Skeletal muscle tissue (tissue), 4 donors: ENCODE results near the gene CFAP298. TPM values are rescaled to one million over a fixed set of nuclear protein-coding genes. Genes with fewer than 3 reads are reported as not detected.
"Not testable (repeated sequence)": the region's sequence is repeated elsewhere in the genome, so short reads cannot be mapped to it uniquely, and the experiment has no call there.

Experiments
- H3K27ac ChIP-seq: one replicate; pipeline ENCODE4 v1.7.0; 2013; ENCODE audit warnings: mild to moderate bottlenecking, low read depth, low read length, inconsistent platforms
- H3K27me3 ChIP-seq, 3 donors: one replicate each; pipeline ENCODE4 v1.7.0; 2013; ENCODE audit warnings: low read length in 3 of 3; ENCODE audit not compliant: control insufficient read depth in 3 of 3, insufficient read depth in 3 of 3
- H3K36me3 ChIP-seq, 3 donors: one replicate each; pipeline ENCODE4 v1.7.0; 2013; ENCODE audit warnings: low read length in 3 of 3; ENCODE audit not compliant: control insufficient read depth in 3 of 3, insufficient read depth in 3 of 3
- H3K4me1 ChIP-seq, 3 donors: one replicate each; pipeline ENCODE4 v1.7.0; 2013; ENCODE audit warnings: low read length in 3 of 3, mild to moderate bottlenecking in 3 of 3; ENCODE audit not compliant: control insufficient read depth in 3 of 3, insufficient read depth in 3 of 3
- H3K4me3 ChIP-seq, 3 donors: one replicate each; pipeline ENCODE4 v1.7.0; 2013; ENCODE audit warnings: low read length in 3 of 3
- H3K9ac ChIP-seq, 3 donors: one replicate each; pipeline ENCODE4 v1.7.0; 2013; ENCODE audit warnings: low read length in 3 of 3, mild to moderate bottlenecking in 3 of 3, moderate library complexity in 2 of 3, low read depth in 1 of 3
- H3K9me3 ChIP-seq, 3 donors: one replicate each; pipeline ENCODE4 v1.7.0; 2013; ENCODE audit warnings: low read length in 3 of 3; ENCODE audit not compliant: control insufficient read depth in 3 of 3
- total RNA-seq: library from RNA; depleted of rRNA; stranded (reverse); fragments of >200 nt; gene quantifications from one replicate; pipeline ENCODE4 v1.2.3, GENCODE V29; 2014
- donor health status: Osteomylitis.

The CFAP298 gene
- total RNA-seq: 14.6 TPM

DNA sequence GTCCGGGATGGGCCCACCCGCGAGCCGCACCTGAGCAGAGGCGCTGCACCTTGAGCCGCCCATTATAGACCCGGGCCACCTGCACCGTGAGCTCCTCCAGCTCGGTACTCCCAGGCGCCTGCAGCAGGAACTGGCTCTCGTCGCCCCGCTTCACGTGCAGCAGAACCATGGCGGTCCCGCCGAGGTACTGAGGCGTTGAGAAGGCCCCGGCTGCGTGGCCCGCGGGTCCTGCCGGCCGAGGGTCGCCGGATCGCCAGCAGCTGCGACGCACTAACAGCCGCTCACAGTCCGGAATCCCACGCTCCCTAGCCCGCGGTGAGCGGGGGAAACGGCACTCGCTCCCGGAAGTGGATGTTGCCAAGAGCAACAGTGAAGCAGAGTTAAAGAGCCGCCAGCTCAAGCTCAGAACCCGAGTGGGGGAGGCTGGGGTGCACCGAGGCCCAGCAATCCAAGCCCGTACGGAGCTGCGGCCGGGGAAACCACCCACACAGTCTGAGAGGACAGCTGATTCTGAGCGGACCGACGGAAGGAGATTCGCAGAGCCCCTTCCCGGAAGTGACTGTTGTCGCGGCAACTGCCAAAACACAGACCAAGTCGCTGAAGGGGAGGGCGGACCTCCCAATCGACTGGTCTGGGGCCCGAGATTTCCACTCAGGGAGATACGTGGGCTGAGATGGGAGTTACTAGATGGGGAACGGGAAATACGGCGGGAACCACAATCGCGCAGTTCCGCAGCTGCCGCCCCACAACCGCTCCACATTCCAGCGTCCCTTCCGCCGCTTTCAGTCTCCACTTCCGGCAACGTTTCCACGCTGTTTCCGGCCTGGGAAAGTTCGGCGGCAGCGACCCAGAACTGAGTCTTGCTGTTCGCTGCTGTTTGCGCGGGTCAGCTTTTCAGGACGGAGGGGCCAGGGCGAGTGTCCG lies at the start of gene CFAP298:
Gene CFAP298, minus strand, starts transcription at position 303 of the 924 bp plus-strand sequence. Its CDS starts 134 bp downstream, at position 169.
- Histone ChIP-seq H3K4me1 (peaks cover 11 to 22% (median 12%) of the 10 kb centered on the region in 3 donors), H3K36me3 (peaks cover 11 to 15% (median 13%) of the 10 kb centered on the region in 3 donors), H3K9me3 (no peaks in the 10 kb centered on the region), H3K4me3 (peak within 1 kb of the TSS; percentile 89 to 100 (median 96)), H3K27ac (peak within 1 kb of the TSS; percentile 87), H3K9ac (peak within 1 kb of the TSS; percentile 84 to 94 (median 93)), H3K27me3 (peaks cover 0 to 5% (median 0%) of the 10 kb centered on the region in 3 donors)

GRCh38 chr21:32661026-32661782 lies 49.0 kb upstream of the CFAP298 start:
- peaks cover 24 to 53% (median 39%) of the 10 kb centered on the region in 3 donors for H3K36me3 ChIP-seq
- H3K9ac ChIP-seq: not testable (repeated sequence)

GRCh38 chr21:32658524-32658923 lies 46.3 kb upstream of the CFAP298 start:
- Histone ChIP-seq H3K4me3 (no peak overlapping the region), H3K4me1 (no peaks in the 10 kb centered on the region), H3K9ac (no peak overlapping the region), H3K36me3 (peaks cover 10 to 46% (median 27%) of the 10 kb centered on the region in 3 donors), H3K27ac (no peak overlapping the region), H3K27me3 (no peaks in the 10 kb centered on the region), H3K9me3 (no peaks in the 10 kb centered on the region)

More at GRCh38 chr21:32661026-32661782, 49.0 kb upstream of the CFAP298 start:
- not testable (repeated sequence) for H3K4me1 ChIP-seq, H3K27me3 ChIP-seq, H3K27ac ChIP-seq, H3K4me3 ChIP-seq, H3K9me3 ChIP-seq

DNA sequence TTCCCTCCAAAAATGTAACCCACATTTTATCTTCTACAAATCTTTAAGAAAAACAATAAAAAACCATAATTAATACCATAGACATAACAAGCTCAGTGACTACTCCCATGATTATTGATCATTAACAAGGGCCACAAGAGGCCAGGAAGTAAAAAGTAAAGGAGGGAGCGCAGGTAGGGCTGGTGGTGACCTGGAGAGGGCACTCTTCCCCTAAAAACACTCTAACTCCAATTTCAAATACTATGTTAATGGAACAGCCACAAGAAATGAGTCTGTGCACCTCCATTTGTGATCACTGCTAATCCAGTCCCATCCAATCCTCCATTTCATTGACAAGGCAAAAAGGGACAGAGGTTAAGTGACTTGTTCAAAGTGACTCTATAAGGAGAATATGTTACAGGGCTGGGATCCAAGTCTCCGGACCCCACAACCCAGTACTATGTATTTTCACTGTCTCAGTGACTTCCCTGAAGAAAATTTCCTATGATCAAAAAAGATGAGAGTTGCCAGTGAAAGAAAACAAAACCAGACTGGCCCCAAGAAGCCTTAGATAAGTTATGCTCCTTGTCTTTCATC lies 41.2 kb upstream of the CFAP298 start:
- no peaks in the 10 kb centered on the region for H3K9me3 ChIP-seq
- peaks cover 7 to 34% (median 31%) of the 10 kb centered on the region in 3 donors for H3K36me3 ChIP-seq
- no peak overlapping the region for H3K4me3 ChIP-seq
- no peak overlapping the region for H3K9ac ChIP-seq
- no peaks in the 10 kb centered on the region for H3K4me1 ChIP-seq
- H3K27ac ChIP-seq: no peak overlapping the region
- H3K27me3 ChIP-seq: no peaks in the 10 kb centered on the region

GRCh38 chr21:32648165-32648564 lies 36.0 kb upstream of the CFAP298 start:
- Histone ChIP-seq H3K9me3 (no peaks in the 10 kb centered on the region), H3K4me3 (no peak overlapping the region), H3K27me3 (no peaks in the 10 kb centered on the region), H3K36me3 (peaks cover 10 to 36% (median 26%) of the 10 kb centered on the region in 3 donors), H3K27ac (no peak overlapping the region), H3K4me1 (no peaks in the 10 kb centered on the region), H3K9ac (no peak overlapping the region)

DNA sequence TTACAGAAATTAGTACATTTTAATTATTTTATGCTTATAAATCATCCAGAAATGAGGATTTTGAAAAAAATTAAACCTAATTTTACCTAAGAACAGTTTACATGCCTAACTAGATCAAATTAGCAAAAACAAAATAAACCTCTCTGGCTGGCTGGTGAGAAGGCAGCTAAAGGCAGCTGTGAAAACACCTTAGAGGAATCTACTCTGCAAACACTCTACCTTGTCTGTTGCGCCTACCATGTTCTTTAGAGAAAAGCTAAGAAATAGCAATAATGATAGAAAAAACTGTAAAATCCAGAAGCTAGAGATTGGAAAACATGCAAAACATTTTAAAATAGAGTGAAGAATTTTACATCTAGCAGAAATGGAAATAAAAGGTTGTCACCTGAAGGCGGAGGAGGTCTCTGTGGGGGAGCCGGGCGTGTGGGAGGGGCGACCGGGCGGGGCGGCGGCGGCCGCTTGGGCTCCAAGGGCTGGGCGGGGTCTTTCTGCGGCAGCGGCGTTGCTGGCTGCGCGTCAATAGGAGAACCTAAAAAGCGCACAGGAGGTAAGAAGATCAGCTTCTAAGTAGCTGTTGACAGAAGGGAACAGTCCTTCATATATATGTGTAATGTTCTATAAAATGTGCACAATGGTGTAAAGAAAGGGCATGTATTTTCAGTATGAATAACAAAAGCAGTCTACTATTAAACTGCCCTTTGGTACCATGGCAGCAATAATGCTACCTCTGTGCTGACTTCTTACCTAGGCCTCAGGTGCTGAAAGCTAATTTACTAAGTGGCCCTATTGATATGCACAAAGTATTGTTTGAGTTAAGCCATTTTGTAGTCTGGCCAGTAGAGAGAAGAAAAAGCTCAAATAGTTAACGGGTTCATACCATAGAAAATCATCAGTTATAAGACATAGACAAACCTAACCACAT lies 33.3 kb upstream of the CFAP298 start:
- Histone ChIP-seq H3K36me3 (peaks cover 10 to 45% (median 37%) of the 10 kb centered on the region in 3 donors), H3K27ac (no peak overlapping the region), H3K9ac (no peak overlapping the region), H3K4me1 (no peaks in the 10 kb centered on the region), H3K27me3 (no peaks in the 10 kb centered on the region), H3K4me3 (no peak overlapping the region), H3K9me3 (no peaks in the 10 kb centered on the region)

DNA sequence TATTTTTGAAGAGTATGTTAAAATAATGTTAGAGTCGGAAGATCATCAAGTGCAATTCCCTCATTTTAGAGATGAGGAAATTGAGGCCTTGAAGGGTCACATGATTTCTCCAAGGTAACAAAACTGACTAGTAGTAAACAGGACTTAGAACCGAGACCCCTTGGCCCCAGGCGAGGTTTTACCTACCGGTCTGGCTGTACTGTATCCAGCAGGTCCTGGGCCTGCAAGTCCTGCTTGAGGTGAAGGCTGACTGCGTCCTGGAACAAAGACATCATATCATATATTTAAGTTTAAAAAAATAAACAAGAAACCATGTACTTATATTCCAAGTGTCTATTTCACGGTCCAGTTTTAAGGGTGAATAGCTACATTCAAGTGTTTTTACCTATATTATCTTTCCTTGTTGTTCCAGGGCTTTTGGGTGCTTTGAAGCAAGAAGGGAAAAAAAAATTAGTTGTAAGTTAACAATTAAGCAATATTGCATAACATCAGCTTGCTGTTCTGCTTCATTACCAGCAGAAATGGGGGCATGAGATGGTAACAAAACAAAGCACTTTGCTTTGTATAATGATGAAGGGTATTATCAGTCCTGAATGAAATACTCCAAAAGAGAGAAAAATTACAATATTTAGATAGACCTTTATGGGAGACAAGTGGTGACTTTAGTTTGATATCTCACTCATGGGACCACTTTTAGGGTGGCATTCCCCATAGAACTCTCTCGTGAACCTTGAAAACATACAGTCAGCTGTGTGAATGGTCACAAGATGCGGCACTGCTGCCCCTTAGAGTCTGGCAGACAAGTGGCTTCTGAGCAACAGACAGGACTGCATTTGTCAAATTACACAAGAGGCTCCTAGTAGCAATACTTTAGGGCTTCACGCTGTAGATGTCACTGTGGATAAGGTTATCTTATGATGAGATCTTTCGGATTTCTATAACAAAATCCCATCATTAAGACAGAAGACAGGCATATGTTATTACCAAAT lies 29.8 kb upstream of the CFAP298 start:
- Histone ChIP-seq H3K4me1 (no peaks in the 10 kb centered on the region), H3K36me3 (peaks cover 15 to 54% (median 35%) of the 10 kb centered on the region in 3 donors), H3K9ac (no peak overlapping the region), H3K4me3 (no peak overlapping the region), H3K27me3 (no peaks in the 10 kb centered on the region), H3K9me3 (no peaks in the 10 kb centered on the region), H3K27ac (no peak overlapping the region)

- H3K27me3 ChIP-seq: peaks cover 0 to 4% (median 3%) of the 10 kb centered on the region in 3 donors
- H3K9me3 ChIP-seq: no peaks in the 10 kb centered on the region
- no peaks in the 10 kb centered on the region for H3K4me1 ChIP-seq
- H3K4me3 ChIP-seq: no peak overlapping the region
- H3K36me3 ChIP-seq: peaks cover 7 to 17% (median 14%) of the 10 kb centered on the region in 3 donors
- no peak overlapping the region for H3K27ac ChIP-seq
- H3K9ac ChIP-seq: no peak overlapping the region
Observed at GRCh38 chr21:32626621-32627196, 14.5 kb upstream of the CFAP298 start.
